ENCODE data around the gene IRAK1. TPM values are rescaled to one million over a fixed set of nuclear protein-coding genes. Genes with fewer than 3 reads are reported as not detected.
A peak's percentile ranks its signal among the peaks of the same experiment; 100 is the strongest.

IRAK1 gene
- total and polyA plus RNA-seq, 11 donors = 22.0 to 89.3 (median 29.7) TPM

DNA sequence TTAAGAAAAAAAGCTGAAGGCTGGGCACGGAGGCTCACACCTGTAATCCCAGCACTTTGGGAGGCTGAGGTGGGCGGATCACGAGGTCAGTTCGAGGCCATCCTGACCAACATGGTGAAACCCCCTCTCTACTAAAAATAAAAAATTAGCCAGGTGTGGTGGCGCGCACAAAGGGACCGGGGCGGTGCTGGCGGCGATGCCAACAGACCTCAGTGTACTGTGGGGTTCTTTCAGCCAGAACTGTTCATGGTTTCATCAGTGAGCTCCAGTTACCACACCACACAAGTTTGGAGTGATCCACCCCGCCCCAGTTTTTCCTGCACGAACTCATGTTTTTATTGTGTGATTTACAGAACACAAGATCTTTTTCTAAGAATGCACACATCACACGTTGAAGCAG, 21.2 kb upstream of the IRAK1 start:
- peaks cover 0 to 4% (median 0%) of the 10 kb centered on the region in 9 donors for H3K36me3 ChIP-seq
- no peaks in the 10 kb centered on the region for H3K9me3 ChIP-seq
- 76 to 85% (median 83%) methylated on average over 13 of the region's 13 CpGs for WGBS, 4 donors
- H3K27me3 ChIP-seq = peaks cover 0 to 37% (median 0%) of the 10 kb centered on the region in 9 donors
- no peak for TF ChIP-seq POLR2A (IDR thresholded peaks at IDR 0.05)
- TF ChIP-seq, protein P1, sequence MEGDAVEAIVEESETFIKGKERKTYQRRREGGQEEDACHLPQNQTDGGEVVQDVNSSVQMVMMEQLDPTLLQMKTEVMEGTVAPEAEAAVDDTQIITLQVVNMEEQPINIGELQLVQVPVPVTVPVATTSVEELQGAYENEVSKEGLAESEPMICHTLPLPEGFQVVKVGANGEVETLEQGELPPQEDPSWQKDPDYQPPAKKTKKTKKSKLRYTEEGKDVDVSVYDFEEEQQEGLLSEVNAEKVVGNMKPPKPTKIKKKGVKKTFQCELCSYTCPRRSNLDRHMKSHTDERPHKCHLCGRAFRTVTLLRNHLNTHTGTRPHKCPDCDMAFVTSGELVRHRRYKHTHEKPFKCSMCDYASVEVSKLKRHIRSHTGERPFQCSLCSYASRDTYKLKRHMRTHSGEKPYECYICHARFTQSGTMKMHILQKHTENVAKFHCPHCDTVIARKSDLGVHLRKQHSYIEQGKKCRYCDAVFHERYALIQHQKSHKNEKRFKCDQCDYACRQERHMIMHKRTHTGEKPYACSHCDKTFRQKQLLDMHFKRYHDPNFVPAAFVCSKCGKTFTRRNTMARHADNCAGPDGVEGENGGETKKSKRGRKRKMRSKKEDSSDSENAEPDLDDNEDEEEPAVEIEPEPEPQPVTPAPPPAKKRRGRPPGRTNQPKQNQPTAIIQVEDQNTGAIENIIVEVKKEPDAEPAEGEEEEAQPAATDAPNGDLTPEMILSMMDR (IDR thresholded peaks at IDR 0.05) = no peak
- DNase-seq = no peak
- no peak overlapping the region for H3K4me3 ChIP-seq
- intact Hi-C loops (cut with DNase I) = loop anchor here in 1 of 10 donors (10.0 kb wide), 1 partner anchor 54 kb away; the partner anchor contains the start of gene MECP2
- ATAC-seq = no peak
- peak overlapping the region in 2 of 12 donors; percentile 32 to 51 for H3K27ac ChIP-seq
- H3K4me1 ChIP-seq = peaks cover 0 to 61% (median 37%) of the 10 kb centered on the region in 12 donors

DNA sequence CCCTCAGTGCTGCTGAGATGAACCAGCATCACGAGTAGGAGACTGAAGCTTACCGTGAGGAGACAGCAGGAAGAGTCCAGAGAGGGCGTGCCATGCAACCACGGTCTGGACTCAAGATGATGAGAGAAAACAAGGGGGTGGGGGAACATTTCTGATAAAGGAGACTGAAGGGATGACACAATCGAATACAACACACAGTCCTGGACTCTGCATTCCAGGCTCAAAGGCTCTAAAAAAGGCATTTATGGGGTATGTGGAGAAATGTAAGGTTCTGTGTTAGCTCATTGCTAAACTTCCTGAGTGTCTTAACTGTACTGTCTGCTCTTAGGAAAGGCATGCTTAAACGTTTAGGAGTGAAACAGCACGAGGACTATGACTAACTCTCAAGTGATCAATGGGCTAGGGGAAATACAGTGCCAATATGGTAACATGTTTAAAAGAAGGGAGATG, 20.6 kb upstream of the IRAK1 start:
- ATAC-seq = peak in 3 of 4 donors; percentile 31 to 54 (median 38)
- no peak overlapping the region for H3K4me3 ChIP-seq
- H3K27me3 ChIP-seq = peaks cover 0 to 37% (median 0%) of the 10 kb centered on the region in 9 donors
- no peak for DNase-seq
- WGBS, 4 donors = 27 to 38% (median 35%) methylated on average over 7 of the region's 7 CpGs
- H3K4me1 ChIP-seq = peaks cover 0 to 57% (median 37%) of the 10 kb centered on the region in 12 donors
- H3K9me3 ChIP-seq = no peaks in the 10 kb centered on the region
- TF ChIP-seq, protein P1 (IDR thresholded peaks at IDR 0.05) = no peak
- TF ChIP-seq POLR2A (IDR thresholded peaks at IDR 0.05) = no peak
- intact Hi-C loops (cut with DNase I) = loop anchor here in 1 of 10 donors (10.0 kb wide), 1 partner anchor 54 kb away; the partner anchor contains the start of gene MECP2
- H3K27ac ChIP-seq = peak overlapping the region in 2 of 12 donors; percentile 32 to 51
- peaks cover 0 to 4% (median 0%) of the 10 kb centered on the region in 9 donors for H3K36me3 ChIP-seq

DNA sequence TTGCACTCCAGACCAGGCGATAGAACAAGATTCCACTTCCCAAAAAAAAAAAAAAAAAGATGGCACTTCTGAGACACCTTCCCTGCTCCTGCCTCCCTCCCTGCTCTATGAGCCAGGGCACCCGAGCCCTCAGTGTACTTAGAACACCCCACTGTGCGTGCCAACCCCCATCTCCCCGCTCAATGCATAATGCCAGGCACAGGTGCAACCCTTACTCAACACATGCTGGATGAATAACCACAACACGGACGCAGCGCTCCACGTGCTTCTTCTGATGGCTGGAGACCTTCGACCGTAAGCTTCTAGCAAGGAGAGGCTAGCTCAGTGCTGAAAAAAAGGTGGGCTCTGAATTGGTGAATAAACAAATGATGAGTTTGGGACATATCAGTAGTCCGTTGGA, 19.9 kb upstream of the IRAK1 start:
- intact Hi-C loops (cut with DNase I) = no loop called here
- Histone ChIP-seq H3K36me3 (peaks cover 0 to 4% (median 0%) of the 10 kb centered on the region in 9 donors), H3K4me3 (no peak overlapping the region), H3K9me3 (no peaks in the 10 kb centered on the region), H3K27ac (peak overlapping the region in 1 of 12 donors; percentile 51), H3K4me1 (peaks cover 0 to 51% (median 35%) of the 10 kb centered on the region in 12 donors), H3K27me3 (peaks cover 0 to 34% (median 0%) of the 10 kb centered on the region in 9 donors)
- TF ChIP-seq POLR2A (IDR thresholded peaks at IDR 0.05) = no peak
- TF ChIP-seq, protein P1 (IDR thresholded peaks at IDR 0.05) = no peak
- WGBS, 4 donors = 85 to 92% (median 89%) methylated on average over 11 of the region's 11 CpGs
- ATAC-seq (no peak), DNase-seq (no peak)

DNA sequence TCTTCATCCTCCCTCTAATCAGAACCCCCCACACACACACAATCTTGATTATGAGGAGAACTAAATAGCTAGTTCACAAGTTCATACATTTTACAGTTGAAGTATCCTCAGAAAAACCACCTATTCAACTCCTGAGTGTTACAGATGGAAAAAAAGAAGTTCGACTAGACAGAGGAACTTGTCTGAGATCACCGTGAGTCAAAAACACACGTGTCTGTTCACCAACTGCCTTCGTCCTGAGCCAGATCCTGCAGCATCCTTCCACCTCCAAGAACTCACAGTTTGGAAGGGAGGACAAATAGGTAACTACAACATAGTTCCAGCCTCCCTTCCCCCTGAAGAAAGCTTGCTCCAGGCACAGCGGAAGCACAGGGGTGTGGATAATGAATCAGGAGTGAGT, 19.0 kb upstream of the IRAK1 start:
- ATAC-seq (no peak), DNase-seq (no peak)
- H3K9me3 ChIP-seq = no peaks in the 10 kb centered on the region
- peaks cover 0 to 44% (median 31%) of the 10 kb centered on the region in 12 donors for H3K4me1 ChIP-seq
- H3K27me3 ChIP-seq = peaks cover 0 to 34% (median 0%) of the 10 kb centered on the region in 9 donors
- no peak overlapping the region for H3K27ac ChIP-seq
- H3K36me3 ChIP-seq = peaks cover 0 to 4% (median 0%) of the 10 kb centered on the region in 9 donors
- no peak for TF ChIP-seq POLR2A (IDR thresholded peaks at IDR 0.05)
- TF ChIP-seq, protein P1 (IDR thresholded peaks at IDR 0.05) = no peak
- intact Hi-C loops (cut with DNase I) = no loop called here
- 72 to 81% (median 75%) methylated on average over 5 of the region's 5 CpGs for WGBS, 4 donors
- H3K4me3 ChIP-seq = no peak overlapping the region

Data from heart left ventricle (tissue), 16 donors.